Bronchial epithelial cell (primary cell): ENCODE data around the gene R3HDM1. TPM values are rescaled to one million over a fixed set of nuclear protein-coding genes. Genes with fewer than 3 reads are reported as not detected.

Source experiments
- DNase-seq: peaks from one replicate; pipeline ENCODE4 v3.0.0-alpha.2; 2010; ENCODE audit warnings: low read depth
- FAIRE-seq: peaks from 2 replicates; lab custom pipeline; 2011; peaks lifted over from hg19 to GRCh38; lab: Jason Lieb, UNC
- H3K27me3 ChIP-seq: 2 replicates; pipeline ENCODE4 v1.5.1; 2011; ENCODE audit warnings: low read length; ENCODE audit not compliant: control insufficient read depth, insufficient read depth
- H3K36me3 ChIP-seq: 2 replicates; pipeline ENCODE4 v1.5.1; 2011; ENCODE audit warnings: low read length; ENCODE audit not compliant: control insufficient read depth, insufficient read depth
- H3K4me3 ChIP-seq: 2 replicates; pipeline ENCODE4 v1.5.1; 2011; ENCODE audit warnings: mild to moderate bottlenecking, low read depth, low read length, control low read depth
- CTCF ChIP-seq: IDR thresholded peaks from 2 replicates; pipeline ENCODE4 v1.5.1; 2011; ENCODE audit warnings: mild to moderate bottlenecking, moderate library complexity, low read length, control low read depth, inconsistent platforms; ENCODE audit not compliant: insufficient read depth, severe bottlenecking
- total RNA-seq: library from RNA; depleted of rRNA; stranded (reverse); fragments of >200 nt; gene quantifications from 2 replicates; pipeline ENCODE4 v1.2.1, GENCODE V29; 2014

Gene R3HDM1
- total RNA-seq, 1 donor from 2014 or later: 3.7 TPM

GRCh38 chr2:135762022-135762421 lies 230.7 kb downstream of the R3HDM1 start:
- H3K4me3 ChIP-seq: no peak overlapping the region
- no peaks in the 10 kb centered on the region for H3K27me3 ChIP-seq
- FAIRE-seq (no peak), DNase-seq (no peak)
- H3K36me3 ChIP-seq: peaks cover 13% of the 10 kb centered on the region
- no peak for TF ChIP-seq CTCF

GRCh38 chr2:135762530-135762929 lies 231.2 kb downstream of the R3HDM1 start:
- H3K4me3 ChIP-seq: no peak overlapping the region
- H3K36me3 ChIP-seq: peaks cover 12% of the 10 kb centered on the region
- no peak for DNase-seq
- FAIRE-seq: no peak
- H3K27me3 ChIP-seq: no peaks in the 10 kb centered on the region
- no peak for TF ChIP-seq CTCF

GRCh38 chr2:135768863-135769262 lies 237.6 kb downstream of the R3HDM1 start:
- H3K27me3 ChIP-seq: no peaks in the 10 kb centered on the region
- TF ChIP-seq CTCF: no peak
- FAIRE-seq (no peak), DNase-seq (no peak)
- H3K4me3 ChIP-seq: no peak overlapping the region
- H3K36me3 ChIP-seq: peaks cover 11% of the 10 kb centered on the region

- Histone ChIP-seq H3K4me3 (no peak overlapping the region), H3K27me3 (no peaks in the 10 kb centered on the region), H3K36me3 (peaks cover 16% of the 10 kb centered on the region)
- no peak for DNase-seq
- TF ChIP-seq CTCF: no peak
- no peak for FAIRE-seq
These were observed 242.0 kb downstream of the R3HDM1 start for GRCh38 chr2:135773319-135773718.

- FAIRE-seq: no peak
- peak; percentile 71 for DNase-seq
- Histone ChIP-seq H3K36me3 (peaks cover 15% of the 10 kb centered on the region), H3K4me3 (no peak overlapping the region), H3K27me3 (no peaks in the 10 kb centered on the region)
- TF ChIP-seq CTCF: no peak
These were observed 242.6 kb downstream of the R3HDM1 start for GRCh38 chr2:135773917-135774316.

Other genes starting within 250 kb of the R3HDM1 start
- 2.8 and 5.5 TPM in 2 replicates for gene ZRANB3, start 266 bp upstream of the R3HDM1 start, total RNA-seq
- gene UBXN4, start 210.4 kb downstream of the R3HDM1 start, total RNA-seq: 36.6 and 56.1 TPM in 2 replicates